ENCODE measurements around the gene NMUR1. TPM values are rescaled to one million over a fixed set of nuclear protein-coding genes. Genes with fewer than 3 reads are reported as not detected.
A peak's percentile ranks its signal among the peaks of the same experiment; 100 is the strongest.

NMUR1 gene
- total RNA-seq, 2 experiments from 2014 or later: 0.11 to 0.14 TPM

GRCh38 chr2:231514225-231514950, 15.9 kb downstream of the NMUR1 start:
- POLR2A ChIA-PET: interaction anchor here (0.6 to 2.4 kb wide), 15 partner anchors 10 to 389 kb away, joined by 3 to 67 read pairs (median 4); partner anchors contain the start of genes HTR2B, NCL and PTMA
- no peak for TF ChIP-seq CTCF (IDR thresholded peaks at IDR 0.05)
- no peaks in the 10 kb centered on the region for H3K27me3 Mint-ChIP-seq
- intact Hi-C loops (cut with DNase I, micrococcal nuclease): loop anchor here (1.0 to 5.0 kb wide), 4 partner anchors 32 to 266 kb away; partner anchors contain the start of genes NCL (in 2 of the 2) and PDE6D (in 1 of the 2)
- Histone ChIP-seq H3K4me1 (ENCODE audit: insufficient read depth, low read length) (peaks cover 12% of the 10 kb centered on the region), H3K9me3 (ENCODE audit: control insufficient read depth in 1 of 2, insufficient read depth in 1 of 2, low read length in 2 of 2) (no peaks in the 10 kb centered on the region), H3K36me3 (ENCODE audit: insufficient read depth, low read length) (no peaks in the 10 kb centered on the region), H3K27ac (ENCODE audit: low read depth in 1 of 2, low read length in 2 of 2) (peak overlapping the region; percentile 87 to 95), H3K4me3 (ENCODE audit: low read length) (peak overlapping the region; percentile 78), H3K27me3 (ENCODE audit: control insufficient read depth in 1 of 2, insufficient read depth in 2 of 2, low read length in 2 of 2) (no peaks in the 10 kb centered on the region)
- peak; percentile 96 to 99 (median 98) for DNase-seq
- ATAC-seq (ENCODE audit: poor library complexity): peak; percentile 96
- H3K4me1 Mint-ChIP-seq (ENCODE audit: low read depth): peaks cover 24% of the 10 kb centered on the region
- peak overlapping the region; percentile 91 for H3K4me3 Mint-ChIP-seq
- no peaks in the 10 kb centered on the region for H3K36me3 Mint-ChIP-seq (ENCODE audit: low read depth)
- CTCF ChIA-PET: interaction anchor here (1.3 to 2.0 kb wide), 4 partner anchors 32 to 193 kb away, joined by 3 to 12 read pairs (median 5); no protein-coding TSS in a partner anchor
- H3K27ac Mint-ChIP-seq: peak overlapping the region; percentile 94
- no peaks in the 10 kb centered on the region for H3K9me3 Mint-ChIP-seq

- Histone ChIP-seq H3K4me1 (ENCODE audit: insufficient read depth, low read length) (peaks cover 12% of the 10 kb centered on the region), H3K4me3 (ENCODE audit: low read length) (peak overlapping the region; percentile 66), H3K27me3 (ENCODE audit: control insufficient read depth in 1 of 2, insufficient read depth in 2 of 2, low read length in 2 of 2) (no peaks in the 10 kb centered on the region), H3K9me3 (ENCODE audit: control insufficient read depth in 1 of 2, insufficient read depth in 1 of 2, low read length in 2 of 2) (no peaks in the 10 kb centered on the region), H3K36me3 (ENCODE audit: insufficient read depth, low read length) (no peaks in the 10 kb centered on the region), H3K27ac (ENCODE audit: low read depth in 1 of 2, low read length in 2 of 2) (peak overlapping the region; percentile 82 to 95)
- POLR2A ChIA-PET: interaction anchor here (0.6 to 2.4 kb wide), 13 partner anchors 9 to 389 kb away, joined by 3 to 67 read pairs (median 5); partner anchors contain the start of genes HTR2B, NCL and PTMA
- DNase-seq (peak in 1 of 14 experiments; percentile 7), ATAC-seq (ENCODE audit: poor library complexity) (no peak)
- Mint-ChIP-seq H3K4me1 (ENCODE audit: low read depth) (peaks cover 24% of the 10 kb centered on the region), H3K36me3 (ENCODE audit: low read depth) (no peaks in the 10 kb centered on the region), H3K27me3 (no peaks in the 10 kb centered on the region), H3K9me3 (no peaks in the 10 kb centered on the region), H3K27ac (peak overlapping the region; percentile 94), H3K4me3 (peak overlapping the region; percentile 91)
- TF ChIP-seq CTCF (IDR thresholded peaks at IDR 0.05): no peak
- CTCF ChIA-PET: interaction anchor here (1.3 to 2.0 kb wide), 4 partner anchors 31 to 193 kb away, joined by 3 to 12 read pairs (median 5); no protein-coding TSS in a partner anchor
- intact Hi-C loops (cut with DNase I, micrococcal nuclease): loop anchor here (1.0 to 5.0 kb wide), 4 partner anchors 31 to 267 kb away; partner anchors contain the start of genes NCL (in 2 of the 2) and PDE6D (in 1 of the 2)
Observed at GRCh38 chr2:231513746-231514224, 16.5 kb downstream of the NMUR1 start.

GRCh38 chr2:231512222-231512621, 18.0 kb downstream of the NMUR1 start:
- peak overlapping the region; percentile 51 for H3K4me3 Mint-ChIP-seq
- POLR2A ChIA-PET: interaction anchor here (1.8 kb wide), 1 partner anchor 48 kb away, joined by 9 read pairs; the partner anchor contains the start of gene NCL
- no peak for TF ChIP-seq CTCF (IDR thresholded peaks at IDR 0.05)
- peaks cover 20% of the 10 kb centered on the region for H3K4me1 Mint-ChIP-seq (ENCODE audit: low read depth)
- intact Hi-C loops (cut with DNase I, micrococcal nuclease): loop anchor here in 1 of 2 experiments (2.0 to 5.0 kb wide), 2 partner anchors 29 to 150 kb away; no protein-coding TSS in a partner anchor
- no peak overlapping the region for H3K27ac ChIP-seq (ENCODE audit: low read depth in 1 of 2, low read length in 2 of 2)
- no peaks in the 10 kb centered on the region for H3K9me3 Mint-ChIP-seq
- peaks cover 12% of the 10 kb centered on the region for H3K4me1 ChIP-seq (ENCODE audit: insufficient read depth, low read length)
- H3K4me3 ChIP-seq (ENCODE audit: low read length): no peak overlapping the region
- peaks cover 5% of the 10 kb centered on the region for H3K36me3 Mint-ChIP-seq (ENCODE audit: low read depth)
- no peaks in the 10 kb centered on the region for H3K27me3 Mint-ChIP-seq
- CTCF ChIA-PET: interaction anchor here (1.4 to 2.2 kb wide), 2 partner anchors 30 to 89 kb away, joined by 6 to 7 read pairs; no protein-coding TSS in a partner anchor
- ATAC-seq (ENCODE audit: poor library complexity) (no peak), DNase-seq (no peak)
- H3K27ac Mint-ChIP-seq: peak overlapping the region; percentile 94
- H3K27me3 ChIP-seq (ENCODE audit: control insufficient read depth in 1 of 2, insufficient read depth in 2 of 2, low read length in 2 of 2): no peaks in the 10 kb centered on the region
- no peaks in the 10 kb centered on the region for H3K9me3 ChIP-seq (ENCODE audit: control insufficient read depth in 1 of 2, insufficient read depth in 1 of 2, low read length in 2 of 2)
- no peaks in the 10 kb centered on the region for H3K36me3 ChIP-seq (ENCODE audit: insufficient read depth, low read length)
